Loucy (cell line): ENCODE measurements around the gene LCP1.

Experiments used
- H2AFZ ChIP-seq: fragments of 200-600 bp; sonication (generic); 2 replicates; pipeline ENCODE4 v1.6.0; 2016; ENCODE audit warnings: antibody characterized with exemption, mild to moderate bottlenecking, low read length, moderate library complexity
- H3F3A ChIP-seq: fragments of 200-600 bp; 2 replicates; pipeline ENCODE4 v1.6.0; 2016; ENCODE audit warnings: antibody characterized with exemption, low read depth, mild to moderate bottlenecking
- H3K27me3 ChIP-seq: fragments of 200-600 bp; sonication (generic); 2 replicates; pipeline ENCODE4 v1.6.1; 2014; ENCODE audit warnings: low read length, mild to moderate bottlenecking; ENCODE audit not compliant: insufficient read depth, poor library complexity, severe bottlenecking
- H3K36me3 ChIP-seq: fragments of 200-600 bp; sonication (generic); 2 replicates; pipeline ENCODE4 v1.6.1; 2016; ENCODE audit warnings: low read length; ENCODE audit not compliant: insufficient read depth
- H3K4me1 ChIP-seq: fragments of 200-600 bp; sonication (generic); 2 replicates; pipeline ENCODE4 v1.5.1; 2014; ENCODE audit warnings: low read length, mild to moderate bottlenecking; ENCODE audit not compliant: insufficient read depth, poor library complexity, severe bottlenecking
- H3K4me2 ChIP-seq: fragments of 200-600 bp; sonication (generic); 2 replicates; pipeline ENCODE4 v1.6.0; 2014; ENCODE audit warnings: antibody characterized with exemption, low read length, low read depth, mild to moderate bottlenecking; ENCODE audit not compliant: poor library complexity, severe bottlenecking
- H3K4me3 ChIP-seq: fragments of 200-600 bp; sonication (generic); 2 replicates; pipeline ENCODE4 v1.5.1; 2014; ENCODE audit warnings: low read length, mild to moderate bottlenecking, mixed read lengths; ENCODE audit not compliant: poor library complexity, severe bottlenecking
- H3K79me2 ChIP-seq: fragments of 200-600 bp; sonication (generic); 2 replicates; pipeline ENCODE4 v1.6.1; 2014; ENCODE audit warnings: low read length; ENCODE audit not compliant: insufficient read depth
- H3K9ac ChIP-seq: fragments of 200-600 bp; sonication (generic); 2 replicates; pipeline ENCODE4 v1.6.0; 2014; ENCODE audit warnings: mild to moderate bottlenecking, low read depth, low read length, moderate library complexity; ENCODE audit not compliant: poor library complexity, severe bottlenecking
- H3K9me2 ChIP-seq: fragments of 200-600 bp; sonication (generic); replicated peaks from 2 replicates; pipeline ENCODE4 v1.6.1; 2016; ENCODE audit warnings: low read depth, low read length, mixed read lengths
- H3K9me3 ChIP-seq: fragments of 200-600 bp; sonication (generic); 2 replicates; pipeline ENCODE4 v1.6.1; 2014; ENCODE audit warnings: mild to moderate bottlenecking, antibody characterized with exemption, low read length, low read depth; ENCODE audit not compliant: insufficient read depth
- H4K20me1 ChIP-seq: fragments of 200-600 bp; sonication (generic); 2 replicates; pipeline ENCODE4 v1.6.0; 2014; ENCODE audit warnings: antibody characterized with exemption, low read length, mild to moderate bottlenecking; ENCODE audit not compliant: insufficient read depth, poor library complexity, severe bottlenecking
- EZH2phosphoT487 ChIP-seq: fragments of 200-600 bp; IDR thresholded peaks from 2 replicates; pipeline ENCODE4 v1.6.1; 2018; ENCODE audit warnings: antibody characterized with exemption, mild to moderate bottlenecking, moderate library complexity, borderline replicate concordance
- TF ChIP-seq, protein P1 (sequence below): fragments of 200-600 bp; sonication (generic); conservative IDR thresholded peaks from 2 replicates; pipeline ENCODE4 v1.5.1; 2014; ENCODE audit warnings: mild to moderate bottlenecking, antibody characterized with exemption, low read length

LCP1 gene

DNA sequence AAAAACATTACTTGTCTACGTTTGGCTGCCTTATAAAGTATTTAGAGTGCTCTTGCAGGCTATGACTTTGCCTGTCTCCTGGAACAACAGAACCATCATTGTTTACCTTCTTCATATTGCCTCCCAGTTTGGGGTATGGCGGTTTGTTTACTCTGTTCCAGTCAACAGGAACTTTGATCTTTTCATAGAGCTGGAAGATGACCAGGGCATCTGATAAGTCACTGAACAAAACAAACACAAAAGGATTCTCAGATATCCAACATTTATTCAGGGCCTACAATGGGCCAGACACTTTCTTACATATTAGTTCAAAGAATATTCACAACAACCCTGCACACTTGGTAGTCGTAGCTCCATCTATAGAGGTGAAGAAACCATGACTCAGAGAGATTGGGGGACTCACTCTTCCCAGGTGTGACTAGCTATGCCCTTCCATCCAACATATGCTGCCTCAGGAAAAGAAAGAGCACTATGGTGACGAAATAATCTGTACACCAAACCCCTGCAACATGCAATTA lies 38.7 kb downstream of the LCP1 start:
- H3K4me2 ChIP-seq = no peak overlapping the region
- H3K9ac ChIP-seq = no peak overlapping the region
- H3K4me3 ChIP-seq = no peak overlapping the region
- H4K20me1 ChIP-seq = peaks cover 10% of the 10 kb centered on the region
- peaks cover 96% of the 10 kb centered on the region for H3K36me3 ChIP-seq
- no peaks in the 10 kb centered on the region for H3K4me1 ChIP-seq
- no peaks in the 10 kb centered on the region for H3K9me2 ChIP-seq
- peaks cover 7% of the 10 kb centered on the region for H3K79me2 ChIP-seq
- no peaks in the 10 kb centered on the region for H3F3A ChIP-seq
- H3K27me3 ChIP-seq = no peaks in the 10 kb centered on the region
- no peak overlapping the region for H2AFZ ChIP-seq
- no peaks in the 10 kb centered on the region for H3K9me3 ChIP-seq
- TF ChIP-seq, protein P1, sequence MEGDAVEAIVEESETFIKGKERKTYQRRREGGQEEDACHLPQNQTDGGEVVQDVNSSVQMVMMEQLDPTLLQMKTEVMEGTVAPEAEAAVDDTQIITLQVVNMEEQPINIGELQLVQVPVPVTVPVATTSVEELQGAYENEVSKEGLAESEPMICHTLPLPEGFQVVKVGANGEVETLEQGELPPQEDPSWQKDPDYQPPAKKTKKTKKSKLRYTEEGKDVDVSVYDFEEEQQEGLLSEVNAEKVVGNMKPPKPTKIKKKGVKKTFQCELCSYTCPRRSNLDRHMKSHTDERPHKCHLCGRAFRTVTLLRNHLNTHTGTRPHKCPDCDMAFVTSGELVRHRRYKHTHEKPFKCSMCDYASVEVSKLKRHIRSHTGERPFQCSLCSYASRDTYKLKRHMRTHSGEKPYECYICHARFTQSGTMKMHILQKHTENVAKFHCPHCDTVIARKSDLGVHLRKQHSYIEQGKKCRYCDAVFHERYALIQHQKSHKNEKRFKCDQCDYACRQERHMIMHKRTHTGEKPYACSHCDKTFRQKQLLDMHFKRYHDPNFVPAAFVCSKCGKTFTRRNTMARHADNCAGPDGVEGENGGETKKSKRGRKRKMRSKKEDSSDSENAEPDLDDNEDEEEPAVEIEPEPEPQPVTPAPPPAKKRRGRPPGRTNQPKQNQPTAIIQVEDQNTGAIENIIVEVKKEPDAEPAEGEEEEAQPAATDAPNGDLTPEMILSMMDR = no peak
- TF ChIP-seq EZH2phosphoT487 = no peak

DNA sequence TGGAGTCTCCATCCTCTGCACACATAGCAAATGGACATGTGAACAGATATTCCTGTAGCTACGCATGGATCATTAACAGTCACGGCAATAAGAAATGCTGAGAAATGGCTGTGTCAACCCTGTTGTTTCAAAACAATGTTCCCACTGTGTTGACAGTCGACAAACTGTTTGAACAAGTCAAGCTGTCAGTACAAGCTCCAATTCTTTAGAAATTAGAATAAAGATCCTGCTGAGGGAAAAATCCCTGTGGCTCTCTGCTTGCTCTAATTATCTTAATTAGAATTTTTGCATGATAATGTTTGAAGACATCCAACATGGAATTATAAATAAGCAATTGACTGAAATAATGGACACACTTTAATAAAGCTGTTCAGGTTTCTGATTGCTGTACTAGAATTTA lies 39.2 kb downstream of the LCP1 start:
- TF ChIP-seq EZH2phosphoT487 = no peak
- TF ChIP-seq, protein P1 = no peak
- H3K27me3 ChIP-seq = no peaks in the 10 kb centered on the region
- H3K36me3 ChIP-seq = peaks cover 96% of the 10 kb centered on the region
- no peaks in the 10 kb centered on the region for H3K4me1 ChIP-seq
- H3K4me2 ChIP-seq = no peak overlapping the region
- no peaks in the 10 kb centered on the region for H3F3A ChIP-seq
- H3K9me2 ChIP-seq = no peaks in the 10 kb centered on the region
- H3K79me2 ChIP-seq = peaks cover 7% of the 10 kb centered on the region
- H3K9ac ChIP-seq = no peak overlapping the region
- no peak overlapping the region for H2AFZ ChIP-seq
- no peak overlapping the region for H3K4me3 ChIP-seq
- H3K9me3 ChIP-seq = no peaks in the 10 kb centered on the region
- peaks cover 10% of the 10 kb centered on the region for H4K20me1 ChIP-seq

DNA sequence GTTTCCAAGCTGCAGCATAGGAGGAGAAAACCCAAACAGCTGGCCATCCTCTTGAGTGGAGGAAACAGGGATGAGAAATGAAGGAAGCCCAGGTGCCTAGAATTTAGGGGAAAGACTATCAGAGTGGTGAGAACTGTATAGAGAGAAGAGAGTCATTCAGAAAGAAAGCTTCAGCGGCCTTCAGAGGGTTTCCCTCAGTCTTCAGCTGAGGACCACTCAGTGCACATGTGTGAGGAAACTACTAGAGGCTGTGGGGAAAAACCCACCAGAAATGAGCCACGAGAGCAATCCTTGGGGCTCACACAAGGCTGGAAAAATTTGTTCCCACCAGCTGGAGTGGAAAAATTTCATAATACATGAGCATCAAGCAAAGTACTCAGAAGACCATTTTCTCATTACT lies 41.9 kb downstream of the LCP1 start:
- Histone ChIP-seq H3K4me1 (peaks cover 4% of the 10 kb centered on the region), H3K4me2 (no peak overlapping the region), H3K9ac (no peak overlapping the region), H3K27me3 (no peaks in the 10 kb centered on the region), H3K4me3 (no peak overlapping the region), H3K36me3 (peaks cover 98% of the 10 kb centered on the region), H2AFZ (no peak overlapping the region), H3K9me2 (no peaks in the 10 kb centered on the region), H3F3A (no peaks in the 10 kb centered on the region), H4K20me1 (peaks cover 10% of the 10 kb centered on the region), H3K79me2 (peaks cover 7% of the 10 kb centered on the region), H3K9me3 (no peaks in the 10 kb centered on the region)
- TF ChIP-seq, protein P1 = no peak
- no peak for TF ChIP-seq EZH2phosphoT487
